MG63 (cell line): ENCODE results near the gene LOXL3. TPM values are rescaled to one million over a fixed set of nuclear protein-coding genes. Genes with fewer than 3 reads are reported as not detected.
A peak's percentile ranks its signal among the peaks of the same experiment; 100 is the strongest.
"Not testable (repeated sequence)": the region's sequence is repeated elsewhere in the genome, so short reads cannot be mapped to it uniquely, and the experiment has no call there.

Experiments used
- DNase-seq: peaks from one replicate; pipeline ENCODE4 v3.0.0-alpha.2; 2020
- H3K27me3 ChIP-seq: fragments of 250-450 bp; sonication (Bioruptor Pico); 2 replicates; pipeline ENCODE4 v1.5.1; 2020; ENCODE audit warnings: mild to moderate bottlenecking, moderate library complexity
- H3K36me3 ChIP-seq: fragments of 250-450 bp; sonication (Bioruptor Pico); 2 replicates; pipeline ENCODE4 v1.5.1; 2020; ENCODE audit warnings: mild to moderate bottlenecking, moderate library complexity
- H3K4me3 ChIP-seq: fragments of 250-450 bp; sonication (Bioruptor Pico); 2 replicates; pipeline ENCODE4 v1.5.1; 2020; ENCODE audit warnings: mild to moderate bottlenecking, moderate library complexity
- H3K9me3 ChIP-seq: fragments of 250-450 bp; sonication (Bioruptor Pico); 2 replicates; pipeline ENCODE4 v1.5.1; 2020; ENCODE audit warnings: mild to moderate bottlenecking, moderate library complexity
- total RNA-seq: library from RNA; depleted of rRNA; stranded (reverse); fragments of >200 nt; shearing (Covaris generic); gene quantifications from 2 replicates; pipeline ENCODE4 v1.2.3, GENCODE V29; 2014; ENCODE audit warnings: low replicate concordance; rRNA removed

The LOXL3 gene
- total RNA-seq, 1 experiment from 2014 or later: 22.9 TPM

DNA sequence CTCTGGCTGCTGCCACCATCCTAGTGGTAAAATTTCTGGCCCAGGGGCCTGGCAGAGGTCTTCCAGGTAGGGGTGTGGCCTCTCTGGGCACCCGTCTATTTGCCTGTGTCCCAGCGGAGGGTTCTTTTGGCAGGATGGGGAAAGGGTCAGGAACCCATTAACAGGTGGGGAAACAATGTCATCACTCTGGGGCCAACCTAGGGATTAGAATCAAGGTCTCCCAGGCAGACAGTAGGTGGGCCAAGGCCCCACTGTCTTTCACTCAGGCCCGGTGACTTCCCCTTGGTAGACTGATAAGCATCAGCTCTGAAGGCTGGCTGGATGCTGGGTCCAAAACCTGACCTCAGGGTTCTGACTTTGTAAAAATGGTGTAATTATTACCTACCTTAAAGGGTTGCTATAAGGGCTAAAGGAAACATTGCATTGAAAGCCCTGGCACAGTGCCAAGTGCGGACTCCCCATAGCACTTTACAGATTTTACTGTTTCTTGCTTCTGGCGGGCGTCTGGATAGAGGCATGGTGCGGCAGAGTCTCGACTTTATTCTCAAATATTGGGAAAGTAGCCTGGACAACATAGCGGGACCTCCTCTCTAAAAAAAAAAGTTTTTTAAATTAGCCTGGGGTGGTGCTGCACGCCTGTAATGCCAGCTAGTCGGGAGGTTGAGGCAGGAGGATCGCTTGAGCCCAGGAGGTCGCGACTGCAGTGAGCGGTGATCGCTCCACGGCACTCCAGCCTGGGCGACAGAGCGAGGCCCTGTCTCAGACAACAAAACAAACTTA, 56.6 kb downstream of the LOXL3 start:
- H3K27me3 ChIP-seq: no peaks in the 10 kb centered on the region
- H3K36me3 ChIP-seq: peaks cover 7% of the 10 kb centered on the region
- no peak for DNase-seq
- no peaks in the 10 kb centered on the region for H3K9me3 ChIP-seq
- H3K4me3 ChIP-seq: no peak overlapping the region

DNA sequence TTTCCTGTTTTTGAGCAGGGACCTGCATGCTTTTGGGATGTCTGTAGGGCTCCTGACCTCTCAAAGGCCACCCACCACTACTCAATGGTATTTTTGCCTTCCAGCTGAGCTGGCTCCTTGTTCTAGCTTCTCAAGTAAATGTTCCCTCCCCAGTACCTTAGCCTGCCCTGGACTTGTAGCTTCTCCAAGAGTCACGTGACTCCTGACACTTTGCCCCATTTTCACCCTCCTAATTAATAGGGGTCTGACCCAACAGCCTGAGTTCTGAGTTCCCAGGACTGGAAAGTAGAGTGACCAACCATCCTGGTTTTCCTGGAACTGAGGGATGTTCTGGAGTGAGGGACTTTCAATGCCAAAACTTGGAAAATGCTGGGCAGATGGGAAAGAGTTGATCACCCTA, 58.3 kb downstream of the LOXL3 start:
- no peak for DNase-seq
- Histone ChIP-seq H3K36me3 (peaks cover 16% of the 10 kb centered on the region), H3K4me3 (no peak overlapping the region), H3K9me3 (no peaks in the 10 kb centered on the region), H3K27me3 (no peaks in the 10 kb centered on the region)

DNA sequence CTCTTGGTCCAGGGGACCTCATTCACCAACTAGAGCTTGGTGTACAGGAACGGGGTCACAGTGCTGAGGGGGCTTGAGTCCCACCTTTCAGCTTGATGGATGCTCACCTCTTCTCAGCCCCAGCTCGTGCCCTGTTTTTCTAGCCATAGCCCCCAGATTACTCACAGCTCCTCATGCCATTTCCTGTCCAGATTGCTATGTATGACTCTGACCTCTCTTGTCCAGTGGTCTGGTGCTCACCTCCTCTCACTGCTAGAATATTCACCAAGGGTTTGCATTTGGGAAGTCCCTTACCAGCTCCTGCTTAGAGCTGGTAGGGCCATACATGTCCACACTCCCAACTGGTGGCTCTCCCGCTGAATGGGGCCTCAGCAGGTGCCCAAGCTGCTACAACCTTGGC, 60.2 kb downstream of the LOXL3 start:
- peaks cover 16% of the 10 kb centered on the region for H3K36me3 ChIP-seq
- H3K27me3 ChIP-seq: no peaks in the 10 kb centered on the region
- no peak overlapping the region for H3K4me3 ChIP-seq
- DNase-seq: no peak
- no peaks in the 10 kb centered on the region for H3K9me3 ChIP-seq

GRCh38 chr2:74491648-74492544, 61.8 kb downstream of the LOXL3 start:
- H3K9me3 ChIP-seq: no peaks in the 10 kb centered on the region
- no peaks in the 10 kb centered on the region for H3K27me3 ChIP-seq
- H3K36me3 ChIP-seq: peaks cover 16% of the 10 kb centered on the region
- DNase-seq: no peak
- H3K4me3 ChIP-seq: no peak overlapping the region

DNA sequence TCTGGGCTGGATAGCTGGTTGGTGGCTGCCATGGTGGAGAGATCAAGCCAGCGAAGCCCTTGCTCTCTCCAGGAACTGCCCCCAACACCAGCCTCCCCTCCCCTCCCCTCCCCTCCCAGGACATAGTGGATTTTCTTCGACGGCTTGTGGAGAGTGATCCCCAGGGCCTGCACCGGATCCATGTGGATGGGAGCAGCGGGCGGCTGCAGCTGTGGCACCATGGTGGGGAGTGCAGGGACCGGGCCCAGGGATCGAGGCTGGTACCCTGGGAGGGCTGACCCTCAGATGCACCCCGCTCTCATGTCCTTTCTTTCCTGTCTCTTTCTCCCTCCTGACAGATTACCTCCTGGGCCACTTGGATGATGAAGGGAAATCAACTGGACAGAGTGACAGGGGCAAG, 63.8 kb downstream of the LOXL3 start:
- H3K4me3 ChIP-seq: no peak overlapping the region
- H3K36me3 ChIP-seq: peaks cover 16% of the 10 kb centered on the region
- H3K27me3 ChIP-seq: no peaks in the 10 kb centered on the region
- DNase-seq: no peak
- no peaks in the 10 kb centered on the region for H3K9me3 ChIP-seq

- no peaks in the 10 kb centered on the region for H3K9me3 ChIP-seq
- H3K27me3 ChIP-seq: no peaks in the 10 kb centered on the region
- DNase-seq: no peak
- H3K36me3 ChIP-seq: peaks cover 16% of the 10 kb centered on the region
- no peak overlapping the region for H3K4me3 ChIP-seq
Observed at GRCh38 chr2:74488643-74489481, 64.9 kb downstream of the LOXL3 start.

DNA sequence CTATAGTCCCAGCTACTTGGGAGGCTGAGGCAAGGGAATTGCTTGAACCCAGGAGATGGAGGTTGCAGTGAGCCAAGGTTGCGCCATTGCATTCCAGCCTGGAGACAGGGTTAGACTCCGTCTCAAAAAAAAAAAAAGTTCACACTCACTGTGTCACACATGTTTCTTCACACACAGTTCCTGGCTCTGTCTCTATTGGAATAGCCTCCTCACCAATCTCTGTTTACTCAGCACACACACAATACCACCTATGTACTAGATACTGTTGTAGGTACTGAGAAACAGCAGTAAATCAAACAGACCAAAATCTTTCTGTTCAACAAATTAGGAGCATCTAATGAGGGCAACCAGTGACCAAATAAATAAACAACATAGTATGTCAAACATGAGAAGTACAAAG, 67.6 kb downstream of the LOXL3 start:
- Histone ChIP-seq H3K27me3 (no peaks in the 10 kb centered on the region), H3K4me3 (no peak overlapping the region), H3K36me3 (no peaks in the 10 kb centered on the region; the same call in none of the 2 replicates), H3K9me3 (no peaks in the 10 kb centered on the region)
- DNase-seq: no peak

GRCh38 chr2:74483675-74484164, 70.0 kb downstream of the LOXL3 start:
- H3K9me3 ChIP-seq, H3K27me3 ChIP-seq, DNase-seq: not testable (repeated sequence)
- Histone ChIP-seq H3K4me3 (peak overlapping the region; percentile 97), H3K36me3 (peaks cover 11% of the 10 kb centered on the region)

DNA sequence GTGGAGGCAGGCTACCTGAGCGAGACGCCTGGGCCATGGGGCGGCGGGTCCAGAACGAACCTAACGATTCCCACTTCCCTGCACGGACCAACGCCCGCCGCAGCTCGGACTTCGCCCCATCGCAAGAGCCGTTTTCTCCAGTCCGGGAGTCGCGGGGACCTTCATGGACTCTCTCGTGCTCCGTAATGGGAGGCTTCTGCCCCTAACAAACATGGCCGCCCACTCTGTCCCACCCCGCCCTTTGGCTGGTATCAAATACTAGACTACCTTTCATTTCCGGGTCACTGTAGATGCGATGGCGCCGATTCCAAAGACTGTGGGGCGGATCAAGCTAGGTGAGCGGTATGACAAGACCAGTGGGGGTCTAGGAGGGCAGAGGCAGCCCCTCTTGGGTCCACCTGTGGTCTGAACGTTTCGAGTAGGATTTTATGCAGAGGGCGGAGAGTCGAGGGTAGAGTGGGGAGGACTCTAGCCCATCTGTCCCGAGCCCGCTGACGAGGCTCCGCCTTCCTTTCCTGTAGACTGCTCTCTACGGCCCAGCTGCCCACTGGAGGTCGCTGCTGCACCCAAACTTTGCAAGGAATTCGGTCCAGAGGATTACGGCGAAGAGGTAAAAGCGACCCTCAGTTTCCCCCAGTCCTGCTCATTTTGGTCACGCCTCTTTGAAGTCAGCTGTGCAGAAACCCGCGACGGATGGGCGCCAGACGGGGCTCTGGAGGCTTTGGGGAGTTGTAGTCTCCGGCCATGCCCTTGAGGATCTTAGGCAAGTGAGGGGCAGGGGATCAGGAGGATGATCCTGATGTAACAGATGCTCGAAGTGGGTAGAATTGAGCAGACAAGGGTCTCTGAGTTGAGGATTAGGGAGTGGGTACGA, 70.7 kb downstream of the LOXL3 start, which contains the start of the genes CCDC142 and TTC31:
CCDC142 (minus strand) TSS at position 198 of the 874 bp plus-strand sequence; CDS start at position 37, 161 bp downstream.
TTC31 (plus strand) TSS at position 281 of the 874 bp plus-strand sequence; CDS start at position 296, 15 bp downstream.
- peak; percentile 92 for DNase-seq
- H3K27me3 ChIP-seq: no peaks in the 10 kb centered on the region
- peaks cover 11% of the 10 kb centered on the region for H3K36me3 ChIP-seq
- peak within 1 kb of the TSS; percentile 97 for H3K4me3 ChIP-seq
- no peaks in the 10 kb centered on the region for H3K9me3 ChIP-seq

Other genes with a start within 250 kb of the LOXL3 start
- under 0.01 TPM in 1 of 2 replicates, not detected in the other for gene SLC4A5, start 210.5 kb downstream of the LOXL3 start, total RNA-seq
- 99.3 and 150 TPM in 2 replicates for gene DCTN1, start 173.6 kb downstream of the LOXL3 start, total RNA-seq
- gene C2orf81, start 132.3 kb downstream of the LOXL3 start, total RNA-seq: not detected in 2 replicates
- gene WDR54, start 132.2 kb downstream of the LOXL3 start, total RNA-seq: 25.3 and 26.9 TPM in 2 replicates
- gene RTKN, start 112.0 kb downstream of the LOXL3 start, total RNA-seq: 8.8 and 12.7 TPM in 2 replicates
- gene INO80B, start 98.9 kb downstream of the LOXL3 start, total RNA-seq: 14.0 and 60.4 TPM in 2 replicates
- gene WBP1, start 95.5 kb downstream of the LOXL3 start, total RNA-seq: 7.5 and 15.4 TPM in 2 replicates
- gene MOGS, start 88.6 kb downstream of the LOXL3 start, total RNA-seq: 23.0 and 51.6 TPM in 2 replicates
- 33.7 and 48.9 TPM in 2 replicates for gene MRPL53, start 81.3 kb downstream of the LOXL3 start, total RNA-seq
- gene CCDC142, start 70.9 kb downstream of the LOXL3 start, total RNA-seq: 6.8 and 10.8 TPM in 2 replicates
- gene TTC31, start 70.9 kb downstream of the LOXL3 start, total RNA-seq: 8.6 and 16.3 TPM in 2 replicates
- 0.95 and 1.2 TPM in 2 replicates for gene LBX2, start 54.3 kb downstream of the LOXL3 start, total RNA-seq
- 23.9 and 24.4 TPM in 2 replicates for gene PCGF1, start 46.2 kb downstream of the LOXL3 start, total RNA-seq
- gene TLX2, start 39.5 kb downstream of the LOXL3 start, total RNA-seq: 0.07 and 1.2 TPM in 2 replicates
- gene DQX1, start 27.7 kb downstream of the LOXL3 start, total RNA-seq: not detected in 2 replicates
- 70.0 and 143 TPM in 2 replicates for gene AUP1, start 24.2 kb downstream of the LOXL3 start, total RNA-seq
- 49.9 and 53.9 TPM in 2 replicates for gene HTRA2, start 24.0 kb downstream of the LOXL3 start, total RNA-seq
- gene DOK1, start 778 bp upstream of the LOXL3 start, total RNA-seq: 10.9 and 21.9 TPM in 2 replicates
- not detected in 2 replicates for gene M1AP, start 94.4 kb upstream of the LOXL3 start, total RNA-seq
- 1.8 and 1.9 TPM in 2 replicates for gene SEMA4F, start 100.3 kb upstream of the LOXL3 start, total RNA-seq